CD4-positive, alpha-beta T cell treated with Interleukin-17A for 1 hour (primary cell): Measurements from ENCODE around the gene PPP1R27.
A peak's percentile ranks its signal among the peaks of the same experiment; 100 is the strongest.

Source experiments
- DNase-seq: peaks from one replicate; pipeline ENCODE4 v3.0.0-alpha.2; 2020

Gene PPP1R27

DNA sequence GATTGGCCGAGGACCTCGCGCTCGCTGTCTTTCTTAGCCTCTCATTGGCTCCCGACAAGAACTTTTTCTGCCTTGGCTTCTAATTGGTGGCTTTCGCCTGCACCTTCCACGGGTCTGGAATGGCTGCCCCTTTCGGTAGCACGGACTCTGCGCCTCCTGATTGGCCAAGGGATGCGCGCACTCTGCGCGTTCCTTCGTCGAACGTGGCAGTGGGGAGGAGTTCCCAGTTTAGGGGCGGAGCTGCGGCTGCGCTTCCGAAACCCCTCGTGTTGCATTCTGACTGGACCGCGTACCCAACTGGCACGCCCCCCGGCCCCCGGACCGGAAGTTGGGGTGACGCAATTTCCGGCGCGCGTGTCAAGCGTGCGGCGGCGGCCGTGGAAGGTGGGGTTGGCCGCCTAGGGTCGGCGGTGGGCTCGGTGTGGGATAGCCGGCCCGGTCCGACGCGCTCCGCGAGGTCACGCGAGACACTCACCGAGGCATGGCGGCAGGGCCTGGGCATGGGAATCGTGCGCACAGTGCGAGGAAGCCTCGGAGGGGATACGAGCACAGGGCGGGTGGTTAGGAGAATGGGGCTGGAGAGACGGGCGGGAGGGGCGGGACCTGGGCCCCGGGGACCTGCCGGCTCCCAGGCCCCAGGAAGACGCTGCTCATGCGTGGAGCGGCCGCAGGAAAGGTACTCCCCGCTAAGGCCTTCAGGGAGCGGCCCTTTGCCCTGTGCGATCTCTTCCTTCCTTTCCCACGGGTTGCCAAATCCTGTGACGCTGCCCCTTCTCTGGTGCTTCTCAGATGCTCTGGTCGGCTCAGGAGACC is 26.1 kb upstream of the PPP1R27 start:
- DNase-seq, result peak; percentile 100

DNA sequence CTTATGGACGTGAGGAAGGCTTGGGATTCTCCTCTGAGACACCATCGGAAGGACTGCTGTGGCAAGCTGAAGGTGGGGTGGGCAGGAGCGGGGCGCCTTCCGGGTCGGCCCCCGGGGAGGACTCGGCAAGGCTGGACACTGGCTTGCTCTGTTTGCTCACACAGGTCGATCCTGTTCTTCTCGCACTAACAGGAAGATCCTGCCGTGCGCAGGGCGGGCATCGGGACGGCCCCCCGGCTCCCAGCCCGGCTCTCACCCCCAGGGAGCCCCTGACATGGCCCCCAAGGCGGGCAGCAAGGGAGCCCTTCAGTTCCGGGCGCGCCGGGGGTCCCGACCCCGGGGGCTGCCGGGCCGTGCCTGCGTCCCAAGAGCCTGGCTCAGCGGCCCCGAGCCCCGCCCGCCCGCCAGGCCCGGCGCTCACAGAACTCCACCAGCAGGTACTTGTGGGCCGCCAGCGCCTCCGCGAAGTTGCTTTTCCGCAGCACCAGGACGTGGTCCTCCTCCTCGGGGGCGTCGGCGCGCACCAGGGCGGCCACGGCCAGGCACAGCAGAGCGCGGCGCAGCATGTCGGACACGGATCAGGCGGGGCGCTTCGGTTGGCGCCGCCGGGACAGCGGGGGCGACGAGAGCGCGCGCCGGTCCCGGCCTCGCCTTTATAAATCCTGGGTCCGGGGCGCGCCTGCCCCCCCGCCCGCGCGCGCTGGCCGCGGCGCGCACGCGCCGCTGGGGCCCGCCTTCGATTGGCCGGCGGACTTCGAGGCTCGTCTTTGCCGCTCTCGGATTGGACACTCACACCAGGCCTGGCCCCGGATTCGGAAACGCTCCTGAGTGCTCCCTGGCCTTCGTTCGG is 25.3 kb upstream of the PPP1R27 start, which contains the start of gene P4HB:
Gene P4HB (minus strand): TSS at position 630 of the 850 bp plus-strand sequence. CDS start 64 bp downstream, at position 566.
- no peak for DNase-seq

DNA sequence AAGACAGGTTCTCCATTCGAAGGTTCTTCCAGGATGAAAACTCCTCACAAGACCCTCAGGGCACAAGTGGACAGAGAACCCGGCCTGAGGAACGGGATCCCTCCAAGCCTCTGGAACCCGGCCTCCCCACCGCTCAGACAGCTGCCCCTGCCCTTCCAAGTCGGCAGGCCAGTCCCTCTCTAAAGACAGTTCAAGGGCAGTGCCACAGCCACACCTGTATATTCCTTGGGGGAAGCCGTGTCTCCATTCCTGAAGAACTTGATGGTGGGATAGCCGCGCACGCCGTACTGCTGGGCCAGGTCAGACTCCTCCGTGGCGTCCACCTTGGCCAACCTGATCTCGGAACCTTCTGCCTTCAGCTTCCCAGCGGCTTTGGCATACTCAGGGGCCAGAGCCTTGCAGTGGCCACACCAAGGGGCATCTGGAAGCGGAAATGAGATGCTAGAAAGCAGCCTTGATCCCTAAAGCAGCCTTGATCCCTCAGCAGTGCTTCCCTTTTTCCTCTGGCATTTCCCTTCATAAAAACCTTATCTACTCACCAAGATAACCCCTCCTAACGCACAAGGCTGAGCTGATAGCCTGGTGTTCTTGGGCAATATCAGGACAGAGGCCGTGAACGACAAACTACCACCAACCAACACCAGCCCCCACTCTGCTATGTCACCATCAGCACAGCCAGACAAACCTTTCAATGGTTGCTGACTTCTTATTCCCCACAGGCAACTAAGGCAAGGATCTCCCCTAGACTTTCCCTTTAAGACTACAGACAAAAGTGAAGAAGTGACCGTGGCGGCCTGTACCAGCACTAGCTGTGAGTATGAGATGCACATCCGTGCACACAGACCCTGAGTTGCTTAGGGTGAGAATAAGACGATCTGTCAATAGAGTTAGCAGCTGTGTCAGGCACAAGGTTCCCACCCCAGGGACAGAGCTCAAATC is 24.4 kb upstream of the PPP1R27 start:
- DNase-seq, result no peak

- DNase-seq, result no peak
Measured at GRCh38 chr17:81858170-81858966, 23.5 kb upstream of the PPP1R27 start.

GRCh38 chr17:81854974-81855774 is 20.3 kb upstream of the PPP1R27 start:
- no peak for DNase-seq

DNA sequence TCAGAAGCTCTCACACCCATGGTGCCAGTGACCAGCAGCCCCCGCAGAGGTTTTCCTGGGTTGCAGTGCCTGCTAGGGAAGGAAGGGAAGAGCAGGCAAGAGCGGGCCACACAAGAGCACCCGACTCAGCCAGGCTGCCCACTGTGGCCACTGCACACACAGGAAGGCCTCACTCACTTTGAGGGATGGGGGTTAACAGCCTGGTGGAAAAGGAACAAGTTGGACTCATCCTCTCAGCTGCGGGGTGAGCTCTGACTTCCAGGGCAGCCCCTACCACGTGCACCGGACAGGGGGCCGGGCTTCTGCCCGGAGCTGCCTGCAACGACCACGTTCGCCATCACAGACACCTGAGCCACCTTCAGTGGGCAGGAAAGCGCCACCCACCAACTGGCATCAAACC is 17.4 kb upstream of the PPP1R27 start:
- no peak for DNase-seq

- DNase-seq, result no peak
Measured at GRCh38 chr17:81851423-81851822, 16.6 kb upstream of the PPP1R27 start.

DNA sequence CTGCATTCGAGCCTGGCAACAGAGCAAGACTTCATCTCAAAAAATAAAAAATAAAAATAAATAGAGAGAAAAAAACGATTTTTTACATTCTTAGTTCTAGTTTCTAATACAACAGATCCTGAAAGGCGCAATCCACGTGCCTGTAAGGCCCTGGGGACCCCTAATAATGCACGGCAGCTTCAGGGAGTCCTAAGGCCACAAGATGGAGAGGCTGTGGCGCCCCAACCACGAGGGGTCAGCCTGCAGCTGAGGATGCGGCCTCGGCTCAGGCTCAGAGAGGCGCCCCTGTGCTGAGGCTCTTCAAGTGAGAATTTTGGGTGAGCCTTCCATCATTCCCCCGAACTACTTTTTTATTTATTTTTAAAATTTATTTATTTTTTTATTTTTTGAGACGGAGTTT is 14.6 kb upstream of the PPP1R27 start:
- no peak for DNase-seq

GRCh38 chr17:81846743-81847689 is 12.2 kb upstream of the PPP1R27 start:
- DNase-seq, result no peak

GRCh38 chr17:81845881-81846742 is 11.3 kb upstream of the PPP1R27 start:
- DNase-seq, result no peak

- DNase-seq, result no peak
Measured at GRCh38 chr17:81845361-81845760, 10.5 kb upstream of the PPP1R27 start.

DNA sequence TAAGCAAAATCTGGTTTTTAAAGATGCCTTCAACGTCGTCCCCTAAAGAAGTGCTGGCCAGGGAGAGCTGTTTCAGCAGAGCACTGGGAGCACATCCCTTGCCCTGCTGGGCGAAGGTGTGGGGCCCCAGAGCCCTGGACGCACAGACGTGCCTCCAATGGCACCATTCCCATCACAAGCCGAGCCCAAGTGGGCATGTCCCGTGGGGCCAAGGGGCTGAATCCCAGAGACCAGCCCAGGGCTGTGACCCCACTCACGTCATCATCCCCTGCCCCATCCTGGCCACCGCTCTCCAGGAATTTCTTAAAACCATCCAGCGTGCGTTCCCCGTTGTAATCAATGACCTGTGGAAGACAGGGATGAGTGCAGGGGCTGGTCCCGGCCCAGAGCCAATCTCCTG is 10.0 kb upstream of the PPP1R27 start:
- DNase-seq, result no peak

DNA sequence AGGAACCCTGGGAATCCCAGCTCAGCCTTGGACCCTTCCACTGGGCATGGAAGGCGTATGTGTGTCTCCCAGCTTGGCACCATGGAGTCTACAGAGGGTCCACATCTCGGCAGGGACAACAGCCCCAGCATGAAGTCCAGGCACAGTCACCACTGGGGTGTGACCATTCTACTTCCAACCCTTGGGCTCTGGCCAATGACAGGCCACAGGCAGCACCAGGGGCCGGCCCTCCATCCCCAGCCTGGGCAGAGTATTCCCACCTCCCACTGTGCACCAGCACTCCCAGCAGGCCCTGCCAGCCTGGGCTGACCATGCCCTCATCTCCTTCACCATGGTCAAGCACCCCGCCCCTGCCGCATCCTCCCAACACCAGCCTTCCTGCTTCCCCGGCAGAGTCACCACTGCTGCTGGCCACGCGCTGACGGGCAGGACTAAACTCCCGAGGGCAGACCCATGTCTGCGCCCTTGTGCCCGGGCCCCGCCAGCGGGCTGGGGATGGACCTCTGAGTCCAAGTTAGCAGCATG is 9.5 kb upstream of the PPP1R27 start:
- DNase-seq, result no peak

GRCh38 chr17:81843713-81844326 is 9.0 kb upstream of the PPP1R27 start:
- DNase-seq, result no peak

DNA sequence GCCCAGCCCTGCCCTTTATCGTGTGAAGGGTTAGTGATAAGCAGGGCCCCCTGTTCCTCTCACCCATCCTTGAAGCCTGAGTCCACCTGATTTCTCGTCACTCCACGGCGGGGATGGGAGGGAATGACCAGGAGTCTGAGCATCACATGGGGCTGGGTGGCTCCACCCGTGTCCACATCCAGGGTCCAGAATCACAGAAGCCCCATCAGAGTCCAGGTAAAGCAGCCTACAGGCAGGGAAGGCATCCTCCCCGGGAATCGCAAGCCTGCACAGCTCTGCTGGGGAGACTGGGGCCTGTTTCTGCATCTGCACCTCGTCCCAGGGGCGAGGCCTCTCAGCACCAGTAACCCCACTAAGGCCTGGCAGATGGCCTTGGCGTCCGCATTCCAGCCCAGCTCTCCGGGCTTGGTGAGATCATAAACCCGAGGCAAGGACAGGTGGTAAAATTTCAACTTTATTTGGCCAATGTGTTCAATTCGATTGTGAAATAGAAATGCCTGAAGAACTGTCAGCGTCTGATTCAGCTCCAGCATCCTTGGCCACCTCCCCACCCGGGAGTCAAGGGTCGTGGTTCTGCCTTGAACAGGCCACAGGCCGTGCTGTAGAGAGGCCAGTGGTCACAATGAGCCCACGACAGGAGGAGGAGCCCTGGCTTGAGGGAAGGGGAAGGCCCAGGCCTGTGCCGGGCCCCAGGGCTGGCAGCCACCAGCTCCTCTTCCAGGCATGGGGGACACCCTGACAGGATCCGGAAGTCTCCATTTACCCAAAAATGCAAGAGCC is 8.1 kb upstream of the PPP1R27 start:
- DNase-seq, result no peak

GRCh38 chr17:81842378-81842724 is 7.5 kb upstream of the PPP1R27 start:
- DNase-seq, result no peak

- no peak for DNase-seq
Measured at GRCh38 chr17:81841866-81842265, 7.0 kb upstream of the PPP1R27 start.
